H1 (cell line): ENCODE measurements around the gene PRR36. TPM values are rescaled to one million over a fixed set of nuclear protein-coding genes. Genes with fewer than 3 reads are reported as not detected.
A peak's percentile ranks its signal among the peaks of the same experiment; 100 is the strongest.

Experiments used
- CTCF ChIA-PET: fragments of 300-600 bp; sonication (Branson Sonifier 250); formaldehyde crosslinking; loops from one replicate; lab custom pipeline; 2021; ENCODE audit not compliant: partially characterized antibody; lab: Charles Lee
- POLR2A ChIA-PET: fragments of 300-600 bp; sonication (Branson Sonifier 250); formaldehyde crosslinking; loops from one replicate; lab custom pipeline; 2021; ENCODE audit warnings: inconsistent platforms; ENCODE audit not compliant: partially characterized antibody; lab: Charles Lee
- DNase-seq, 2 experiments: peaks; one replicate each; pipeline versions ENCODE4 v3.0.0 to v3.0.0-alpha.2; 2010 to 2022; ENCODE audit warnings: low spot score in 2 of 2, low read depth in 1 of 2, mixed read lengths in 1 of 2
- FAIRE-seq: peaks from 2 replicates; lab custom pipeline; 2011; peaks lifted over from hg19 to GRCh38; lab: Jason Lieb, UNC
- H2AFZ ChIP-seq: 2 replicates; pipeline ENCODE4 v1.8.1; 2012; ENCODE audit warnings: low read length, inconsistent platforms
- H2AK5ac ChIP-seq: 2 replicates; pipeline ENCODE4 v1.6.1; 2013; ENCODE audit warnings: low read depth, low read length
- H2BK120ac ChIP-seq: replicated peaks from 2 replicates; pipeline ENCODE3; 2013; ENCODE audit warnings: low read depth, low read length, inconsistent platforms
- H2BK12ac ChIP-seq: 2 replicates; pipeline ENCODE4 v1.6.1; 2013; ENCODE audit warnings: low read depth, low read length
- H2BK15ac ChIP-seq: 2 replicates; pipeline ENCODE4 v1.6.1; 2013; ENCODE audit warnings: low read length
- H2BK20ac ChIP-seq: 2 replicates; pipeline ENCODE4 v1.6.1; 2013; ENCODE audit warnings: low read length
- H2BK5ac ChIP-seq: 2 replicates; pipeline ENCODE4 v1.6.1; 2013; ENCODE audit warnings: low read depth, low read length
- H3K14ac ChIP-seq: 2 replicates; pipeline ENCODE4 v1.6.1; 2013; ENCODE audit warnings: inconsistent platforms; ENCODE audit not compliant: insufficient read length
- H3K18ac ChIP-seq: 2 replicates; pipeline ENCODE4 v1.6.1; 2013; ENCODE audit warnings: low read length; ENCODE audit errors: extremely low read depth
- H3K23ac ChIP-seq: 2 replicates; pipeline ENCODE4 v1.6.1; 2013; ENCODE audit warnings: inconsistent platforms; ENCODE audit not compliant: insufficient read length
- H3K23me2 ChIP-seq: 2 replicates; pipeline ENCODE4 v1.6.1; 2013; ENCODE audit warnings: low read depth, low read length
- H3K27ac ChIP-seq: 2 replicates; pipeline ENCODE4 v1.6.1; 2011; ENCODE audit warnings: low read depth, low read length, inconsistent platforms
- H3K27me3 ChIP-seq, 4 experiments: replicated peaks in 1 of 4; 1 replicate in 1 of 4; 2 replicates in 3 of 4; pipeline versions ENCODE4 v1.6.1 to v1.8.1; 2011 to 2013; ENCODE audit warnings: low read length in 3 of 4, mild to moderate bottlenecking in 3 of 4, inconsistent platforms in 2 of 4, mixed read lengths in 2 of 4, moderate library complexity in 1 of 4; ENCODE audit not compliant: control insufficient read depth in 3 of 4, insufficient read depth in 3 of 4; ENCODE audit errors: extremely low read depth in 1 of 4
- H3K36me3 ChIP-seq, 4 experiments: 2 replicates each; pipeline versions ENCODE4 v1.6.1 to v1.8.1; 2011 to 2013; ENCODE audit warnings: mild to moderate bottlenecking in 4 of 4, low read length in 3 of 4, moderate library complexity in 2 of 4, control low read depth in 1 of 4, inconsistent platforms in 1 of 4; ENCODE audit not compliant: insufficient read depth in 4 of 4, control insufficient read depth in 2 of 4
- H3K4ac ChIP-seq: replicated peaks from 2 replicates; pipeline ENCODE3; 2013; ENCODE audit warnings: low read length, low read depth, mixed read lengths, inconsistent platforms; ENCODE audit not compliant: insufficient read length
- H3K4me1 ChIP-seq, 4 experiments: replicated peaks in 1 of 4; 1 replicate in 1 of 4; 2 replicates in 3 of 4; pipeline versions ENCODE4 v1.6.1 to v1.8.1; 2011 to 2013; ENCODE audit warnings: low read length in 3 of 4, inconsistent platforms in 2 of 4, mixed read lengths in 1 of 4; ENCODE audit not compliant: insufficient read depth in 4 of 4, control insufficient read depth in 3 of 4
- H3K4me2 ChIP-seq, 2 experiments: 2 replicates each; pipeline versions ENCODE4 v1.6.1 to v1.8.1; 2011 to 2013; ENCODE audit warnings: low read depth in 2 of 2, low read length in 2 of 2, control low read depth in 1 of 2, inconsistent platforms in 1 of 2, mild to moderate bottlenecking in 1 of 2; ENCODE audit not compliant: insufficient read depth in 1 of 2
- H3K4me3 ChIP-seq, 4 experiments: fragments of 200-600, 300-600 bp in 1 of 4; sonication (generic), shearing (Covaris generic), sonication (Bioruptor Twin) in 1 of 4; 2 replicates each; pipeline versions ENCODE4 v1.5.1 to v1.8.1; 2011 to 2016; ENCODE audit warnings: low read length in 4 of 4, low read depth in 3 of 4, control low read depth in 2 of 4, inconsistent platforms in 2 of 4, mild to moderate bottlenecking in 2 of 4, mixed read lengths in 1 of 4, moderate library complexity in 1 of 4; ENCODE audit not compliant: insufficient read depth in 2 of 4; ENCODE audit errors: extremely low read depth in 1 of 4
- H3K56ac ChIP-seq: replicated peaks from 2 replicates; pipeline ENCODE3; 2013; ENCODE audit warnings: low read depth, mild to moderate bottlenecking, mixed read lengths, low read length, inconsistent platforms; ENCODE audit not compliant: insufficient read length
- H3K79me1 ChIP-seq: 2 replicates; pipeline ENCODE4 v1.6.1; 2013; ENCODE audit warnings: low read depth, low read length, control low read depth
- H3K79me2 ChIP-seq, 2 experiments: 2 replicates each; pipeline versions ENCODE4 v1.6.1 to v1.8.1; 2012 to 2013; ENCODE audit warnings: low read length in 2 of 2, mild to moderate bottlenecking in 2 of 2, inconsistent platforms in 1 of 2; ENCODE audit not compliant: insufficient read depth in 2 of 2, control insufficient read depth in 1 of 2
- H3K9ac ChIP-seq, 4 experiments: replicated peaks in 1 of 4; 1 replicate in 1 of 4; 2 replicates in 3 of 4; pipeline versions ENCODE4 v1.6.1 to v1.8.1; 2011 to 2013; ENCODE audit warnings: low read depth in 3 of 4, low read length in 3 of 4, control low read depth in 2 of 4, mild to moderate bottlenecking in 2 of 4, moderate library complexity in 2 of 4, inconsistent platforms in 1 of 4; ENCODE audit errors: extremely low read depth in 1 of 4
- H3K9me3 ChIP-seq, 2 experiments: 2 replicates each; pipeline versions ENCODE4 v1.6.1 to v1.8.1; 2012 to 2013; ENCODE audit warnings: mild to moderate bottlenecking in 2 of 2, moderate library complexity in 2 of 2, control low read depth in 1 of 2, inconsistent platforms in 1 of 2, low read depth in 1 of 2, low read length in 1 of 2, mixed read lengths in 1 of 2; ENCODE audit not compliant: insufficient read depth in 2 of 2
- H4K20me1 ChIP-seq, 2 experiments: replicated peaks in 1 of 2; 2 replicates each; pipeline versions ENCODE3 to v1.8.1; 2011 to 2013; ENCODE audit warnings: inconsistent platforms in 2 of 2, low read length in 2 of 2, mild to moderate bottlenecking in 1 of 2; ENCODE audit not compliant: insufficient read depth in 2 of 2, control insufficient read depth in 1 of 2
- H4K5ac ChIP-seq: 2 replicates; pipeline ENCODE4 v1.6.1; 2013; ENCODE audit warnings: low read length, low read depth, mixed read lengths, inconsistent platforms; ENCODE audit not compliant: insufficient read length
- H4K8ac ChIP-seq: 2 replicates; pipeline ENCODE4 v1.8.0; 2013; ENCODE audit warnings: mild to moderate bottlenecking, moderate library complexity, low read length, inconsistent platforms; ENCODE audit not compliant: insufficient read depth; ENCODE audit errors: extremely low read depth
- H4K91ac ChIP-seq: replicated peaks from 2 replicates; pipeline ENCODE3; 2013; ENCODE audit warnings: low read length, mixed read lengths, inconsistent platforms; ENCODE audit not compliant: insufficient read length
- ASH2L ChIP-seq: fragments of 200-600, 300-600 bp; sonication (generic); IDR thresholded peaks from one replicate; pipeline ENCODE4 v1.7.1; 2017; ENCODE audit warnings: low read length
- KDM1A ChIP-seq: fragments of 200-600, 300-600 bp; sonication (generic); IDR thresholded peaks from 2 replicates; pipeline ENCODE4 v1.7.1; 2016; ENCODE audit warnings: mild to moderate bottlenecking, low read length, borderline replicate concordance
- NANOG ChIP-seq: IDR thresholded peaks from 2 replicates; pipeline ENCODE4 v1.6.1; 2011; ENCODE audit warnings: low read length, low read depth, mild to moderate bottlenecking, inconsistent platforms; ENCODE audit not compliant: insufficient read depth, poor library complexity, severe bottlenecking
- RAD21 ChIP-seq, 2 experiments: IDR thresholded peaks in 1 of 2; conservative IDR thresholded peaks in 1 of 2; 2 replicates each; pipeline ENCODE4 v1.6.1; 2011; ENCODE audit warnings: low read depth in 2 of 2, low read length in 2 of 2, improper control_type of control experiment in 1 of 2, inconsistent platforms in 1 of 2, mild to moderate bottlenecking in 1 of 2, moderate library complexity in 1 of 2
- WGBS, 2 experiments: shearing (Covaris generic) in 1 of 2; methylation state at CpG; one replicate each; pipeline versions ENCODE4 v1.1.6 to v1.1.7; 2013 to 2015; ENCODE audit warnings: low lambda C conversion rate in 2 of 2, mixed read lengths in 2 of 2, inconsistent platforms in 1 of 2, low coverage in 1 of 2, missing lambda C conversion rate in 1 of 2; ENCODE audit not compliant: insufficient replicate concordance in 2 of 2, insufficient coverage in 1 of 2, insufficient read length in 1 of 2; ENCODE audit errors: extremely low coverage in 1 of 2, missing lambda C conversion rate in 1 of 2; 5-methylcytosine and 5-hydroxymethylcytosine counted together
- polyA plus RNA-seq, 7 experiments: library from polyadenylated mRNA; depleted of rRNA in 3 of 7; stranded (reverse) in 5 of 7; unstranded in 2 of 7; fragments of >200 nt in 5 of 7; fragments of 200-250 nt in 2 of 7; gene quantifications; 1 replicate in 5 of 7; 2 replicates in 1 of 7; 4 replicates in 1 of 7; pipeline versions ENCODE4 v1.2.1 to v1.2.3, GENCODE V29; 2011 to 2013; ENCODE audit warnings: missing spikeins in 2 of 7, mixed read lengths in 2 of 7
- total RNA-seq: library from RNA; stranded (reverse); fragmentation: NEBNext Ultra II Directional; extraction: Animal tissue kit (Norgen Biotek cat#: 25700); gene quantifications from 2 replicates; pipeline ENCODE4 v1.2.1, GENCODE V29; 2021
- TF ChIP-seq, protein P1 (sequence below): IDR thresholded peaks from 2 replicates; pipeline ENCODE4 v1.6.1; 2012; ENCODE audit warnings: low read length, inconsistent platforms

PRR36 gene
- total and polyA plus RNA-seq, 2 of the 8 experiments (the other 6 are each of a cell fraction or from before 2014, with no cell fraction given) = 1.6 to 23.9 TPM

DNA sequence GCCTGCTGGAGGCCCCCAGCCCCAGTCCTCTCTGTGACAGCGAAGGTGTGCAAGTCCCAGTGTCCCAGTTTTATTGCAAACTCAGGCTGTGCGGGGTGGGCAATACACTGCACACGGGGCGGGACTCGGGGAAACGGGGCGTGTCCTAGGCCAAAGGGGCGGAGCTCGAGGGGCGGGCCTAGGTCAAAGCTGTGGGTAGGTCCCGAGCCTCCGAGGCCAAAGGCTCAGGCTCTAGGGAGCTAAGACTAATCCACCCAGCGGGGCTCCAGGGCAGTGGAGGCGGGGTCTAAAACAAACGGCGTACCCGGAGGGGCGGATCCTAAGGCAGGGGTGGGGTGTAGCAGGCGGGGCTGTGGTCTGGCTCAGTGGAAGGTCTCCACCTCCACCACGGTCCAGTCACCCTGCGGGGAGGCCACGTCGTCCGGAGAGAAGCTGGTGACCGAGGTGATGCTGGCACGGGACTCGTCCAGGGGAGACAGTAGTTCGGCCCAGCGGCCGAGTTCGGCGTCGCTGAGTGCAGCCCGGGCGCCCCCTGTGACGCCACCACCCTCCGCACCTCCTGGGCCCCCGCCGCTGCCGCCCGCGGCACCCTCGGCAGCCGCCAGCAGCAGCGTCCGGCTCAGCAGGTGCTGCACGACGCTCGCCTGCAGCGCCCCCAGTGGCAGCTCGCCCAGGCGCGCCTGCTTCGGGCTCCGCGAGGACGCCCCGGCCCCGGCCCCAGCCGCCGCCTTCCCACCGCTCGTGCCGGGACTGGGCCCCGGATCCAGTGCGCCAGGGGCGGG lies 5.3 kb downstream of the PRR36 start:
- 4% methylated on average over 58 of the region's 67 CpGs; no CpG with 5 or more reads in 1 of the 2 experiments for WGBS, 2 experiments
- POLR2A ChIA-PET = interaction anchor here (0.7 to 10.5 kb wide), 12 partner anchors 8 to 75 kb away, joined by 3 to 106 read pairs (median 4); partner anchors contain the start of genes MAP2K7, SNAPC2, TGFBR3L and TIMM44
- TF ChIP-seq RAD21 (IDR thresholded peaks at IDR 0.05 in 1 of 2, conservative IDR thresholded peaks at IDR 0.05 in 1 of 2; ENCODE audit: low read depth in 2 of 2, low read length in 2 of 2) = peak in 1 of 2 experiments; percentile 46; a peak in 1 of 4 replicates
- TF ChIP-seq ASH2L = peak; percentile 69
- TF ChIP-seq KDM1A = no peak
- TF ChIP-seq, protein P1, sequence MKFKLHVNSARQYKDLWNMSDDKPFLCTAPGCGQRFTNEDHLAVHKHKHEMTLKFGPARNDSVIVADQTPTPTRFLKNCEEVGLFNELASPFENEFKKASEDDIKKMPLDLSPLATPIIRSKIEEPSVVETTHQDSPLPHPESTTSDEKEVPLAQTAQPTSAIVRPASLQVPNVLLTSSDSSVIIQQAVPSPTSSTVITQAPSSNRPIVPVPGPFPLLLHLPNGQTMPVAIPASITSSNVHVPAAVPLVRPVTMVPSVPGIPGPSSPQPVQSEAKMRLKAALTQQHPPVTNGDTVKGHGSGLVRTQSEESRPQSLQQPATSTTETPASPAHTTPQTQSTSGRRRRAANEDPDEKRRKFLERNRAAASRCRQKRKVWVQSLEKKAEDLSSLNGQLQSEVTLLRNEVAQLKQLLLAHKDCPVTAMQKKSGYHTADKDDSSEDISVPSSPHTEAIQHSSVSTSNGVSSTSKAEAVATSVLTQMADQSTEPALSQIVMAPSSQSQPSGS = no peak
- no peak for TF ChIP-seq NANOG

More for the DNA sequence above, 5.3 kb downstream of the PRR36 start:
- peak overlapping the region; percentile 51 for H4K5ac ChIP-seq
- H3K79me2 ChIP-seq = no peaks in the 10 kb centered on the region
- peak overlapping the region; percentile 26 to 61 (median 44) for H3K4me3 ChIP-seq
- H2BK12ac ChIP-seq = no peak overlapping the region
- CTCF ChIA-PET = interaction anchor here (0.6 to 2.1 kb wide), 26 partner anchors 8 to 362 kb away, joined by 3 to 22 read pairs (median 5); partner anchors contain the start of genes MAP2K7, SNAPC2, TGFBR3L and TIMM44
- H4K91ac ChIP-seq = no peak overlapping the region
- H4K8ac ChIP-seq = peak overlapping the region; percentile 79; the same call in 1 of the 2 replicates
- H3K27ac ChIP-seq = no peak overlapping the region; the same call in 1 of the 2 replicates
- no peak overlapping the region for H3K23ac ChIP-seq
- no peaks in the 10 kb centered on the region for H3K36me3 ChIP-seq
- no peak overlapping the region for H3K4ac ChIP-seq
- H3K14ac ChIP-seq = no peak overlapping the region
- peaks cover 13% of the 10 kb centered on the region for H3K23me2 ChIP-seq
- no peak overlapping the region for H2BK15ac ChIP-seq
- H4K20me1 ChIP-seq = peaks cover 4 to 10% of the 10 kb centered on the region in 2 experiments
- DNase-seq (peak; percentile 82 to 97), FAIRE-seq (peak; percentile 85)
- no peak overlapping the region for H2AFZ ChIP-seq
- peak overlapping the region in 1 of 4 experiments; percentile 29; a peak in 1 of 7 replicates for H3K9ac ChIP-seq
- no peak overlapping the region for H3K56ac ChIP-seq
- no peak overlapping the region for H2BK20ac ChIP-seq
- H3K4me1 ChIP-seq = peaks cover 0 to 26% (median 14%) of the 10 kb centered on the region in 4 experiments; a peak in 5 of 7 replicates
- H2BK5ac ChIP-seq = peak overlapping the region; percentile 24; the same call in 1 of the 2 replicates
- H3K27me3 ChIP-seq = peaks cover 2 to 33% (median 22%) of the 10 kb centered on the region in 4 experiments
- H2AK5ac ChIP-seq = no peak overlapping the region
- no peaks in the 10 kb centered on the region for H3K9me3 ChIP-seq
- H3K79me1 ChIP-seq = no peaks in the 10 kb centered on the region; the same call in 1 of the 2 replicates
- peak overlapping the region; percentile 75 to 86 for H3K4me2 ChIP-seq
- no peak overlapping the region for H2BK120ac ChIP-seq
- no peak overlapping the region; the same call in none of the 2 replicates for H3K18ac ChIP-seq
